Mucosa of descending colon (tissue), 3 donors: Measurements from ENCODE around the gene MICAL3. TPM values are rescaled to one million over a fixed set of nuclear protein-coding genes. Genes with fewer than 3 reads are reported as not detected.

Experiments used
- ATAC-seq: fragments of 200-7000 bp; cut with Tn5 transposase; one replicate; pipeline ENCODE4 v1.9.1; 2020; ENCODE audit warnings: mild to moderate bottlenecking, moderate library complexity
- DNase-seq, 3 donors: peaks; one replicate each; pipeline ENCODE4 v3.0.0-alpha.2; 2020
- H3K36me3 ChIP-seq: fragments of 200-600 bp; one replicate; pipeline ENCODE4 v1.8.0; 2021; ENCODE audit warnings: low read depth, mild to moderate bottlenecking
- H3K4me1 ChIP-seq: fragments of 200-600 bp; one replicate; pipeline ENCODE4 v1.8.0; 2021; ENCODE audit warnings: low read depth, mild to moderate bottlenecking
- H3K4me3 ChIP-seq: fragments of 200-600 bp; one replicate; pipeline ENCODE4 v1.8.0; 2021; ENCODE audit warnings: mild to moderate bottlenecking
- H3K9me3 ChIP-seq: fragments of 200-600 bp; one replicate; pipeline ENCODE4 v1.8.0; 2021; ENCODE audit warnings: mild to moderate bottlenecking
- CTCF ChIP-seq: fragments of 200-600 bp; IDR thresholded peaks from one replicate; pipeline ENCODE4 v1.8.0; 2022; ENCODE audit warnings: antibody characterized with exemption, mild to moderate bottlenecking
- intact Hi-C, 2 donors: fragments of 100-400 bp; cut with DNase I in 1 of 2; cut with micrococcal nuclease in 1 of 2; formaldehyde crosslinking; loops; one replicate each; pipeline versions ENCODE4 v1.11.0 to v1.11.1; 2022; cut with DNase I, micrococcal nuclease
- total RNA-seq, 3 donors: library from RNA; stranded (reverse); fragmentation: NEBNext Ultra II Directional in 2 of 3; extraction: Animal tissue kit (Norgen Biotek cat#: 25700) in 2 of 3; gene quantifications; one replicate each; pipeline versions ENCODE4 v1.2.1 to v1.2.4, GENCODE V29; 2021 to 2023
- donor health status: DM: no; HTN: no; CAD: no; lungs with moderate emphysema.
- donor health status: DM: no; HTN: no; CAD: no.
- donor health status: DM: no; HTN: yes; CAD: no.

The MICAL3 gene
- total RNA-seq, 3 donors from 2014 or later = 75.8 to 135 (median 129) TPM

GRCh38 chr22:17825876-17826550 lies 198.3 kb downstream of the MICAL3 start:
- no peak overlapping the region for H3K4me3 ChIP-seq
- DNase-seq = no peak
- no peak for TF ChIP-seq CTCF
- ATAC-seq = no peak
- intact Hi-C loops = no loop called here
- no peaks in the 10 kb centered on the region for H3K9me3 ChIP-seq
- peaks cover 6% of the 10 kb centered on the region for H3K36me3 ChIP-seq
- H3K4me1 ChIP-seq = no peaks in the 10 kb centered on the region

GRCh38 chr22:17824457-17824856 lies 199.9 kb downstream of the MICAL3 start:
- intact Hi-C loops = no loop called here
- Histone ChIP-seq H3K9me3 (no peaks in the 10 kb centered on the region), H3K4me3 (no peak overlapping the region), H3K36me3 (peaks cover 6% of the 10 kb centered on the region), H3K4me1 (no peaks in the 10 kb centered on the region)
- TF ChIP-seq CTCF = no peak
- DNase-seq (no peak), ATAC-seq (no peak)

GRCh38 chr22:17823964-17824363 lies 200.4 kb downstream of the MICAL3 start:
- H3K36me3 ChIP-seq = peaks cover 6% of the 10 kb centered on the region
- intact Hi-C loops = no loop called here
- ATAC-seq (no peak), DNase-seq (no peak)
- H3K9me3 ChIP-seq = no peaks in the 10 kb centered on the region
- no peak overlapping the region for H3K4me3 ChIP-seq
- TF ChIP-seq CTCF = no peak
- H3K4me1 ChIP-seq = no peaks in the 10 kb centered on the region

GRCh38 chr22:17823226-17823625 lies 201.1 kb downstream of the MICAL3 start:
- Histone ChIP-seq H3K9me3 (no peaks in the 10 kb centered on the region), H3K4me1 (no peaks in the 10 kb centered on the region), H3K4me3 (no peak overlapping the region), H3K36me3 (peaks cover 6% of the 10 kb centered on the region)
- no peak for TF ChIP-seq CTCF
- DNase-seq = no peak
- intact Hi-C loops = no loop called here
- no peak for ATAC-seq

- H3K4me3 ChIP-seq = no peak overlapping the region
- no peaks in the 10 kb centered on the region for H3K4me1 ChIP-seq
- peaks cover 5% of the 10 kb centered on the region for H3K36me3 ChIP-seq
- ATAC-seq = no peak
- no peak for DNase-seq
- no peak for TF ChIP-seq CTCF
- intact Hi-C loops = no loop called here
- no peaks in the 10 kb centered on the region for H3K9me3 ChIP-seq
Observed at GRCh38 chr22:17822087-17822486, 202.3 kb downstream of the MICAL3 start.
